Prostate gland (tissue), 2 donors: ENCODE results near the gene RAET1L.

Experiments
- CTCF ChIP-seq, 4 experiments: fragments of 200-600 bp in 2 of 4; fragments of 450-650 bp in 2 of 4; sonication (generic) in 2 of 4; IDR thresholded peaks; 1 replicate in 3 of 4; 2 replicates in 1 of 4; pipeline ENCODE4 v1.5.1; 2016 to 2019; ENCODE audit warnings: antibody characterized with exemption in 4 of 4, mild to moderate bottlenecking in 2 of 4, moderate library complexity in 2 of 4
- POLR2AphosphoS5 ChIP-seq: sonication (generic); formaldehyde crosslinking; IDR thresholded peaks from one replicate; pipeline ENCODE4 v1.6.1; 2017; ENCODE audit warnings: antibody characterized with exemption

GRCh38 chr6:150044621-150045145, 19.4 kb upstream of the RAET1L start:
- TF ChIP-seq POLR2AphosphoS5 (no peak), CTCF (IDR thresholded peaks at IDR 0.05) (no peak)
